IPS-NIHi7 (cell line): Measurements from ENCODE around the gene PHACTR1.

Source experiments
- DNase-seq: peaks from one replicate; pipeline ENCODE4 v3.0.0; 2012; ENCODE audit warnings: mixed read lengths; ENCODE audit errors: extremely low spot score

The PHACTR1 gene

DNA sequence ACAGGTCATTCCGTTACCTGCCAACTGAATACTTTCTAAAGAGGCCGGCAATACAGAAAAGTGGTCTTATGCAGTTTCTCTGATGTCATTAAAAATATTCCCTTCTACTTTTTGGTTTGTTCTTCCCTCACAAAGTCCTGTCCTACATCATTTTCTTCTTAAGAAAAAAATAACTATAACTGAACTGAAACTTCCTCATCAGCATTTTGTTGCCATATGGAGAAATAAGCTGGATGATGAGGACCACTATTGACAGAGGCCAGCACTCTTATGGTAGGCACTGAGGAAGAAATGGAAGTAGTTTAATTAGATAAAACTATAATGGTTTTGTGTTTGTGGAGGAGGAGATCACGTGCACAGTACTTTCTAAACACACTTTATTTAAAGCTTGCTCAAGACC lies 274.9 kb downstream of the PHACTR1 start:
- no peak for DNase-seq

DNA sequence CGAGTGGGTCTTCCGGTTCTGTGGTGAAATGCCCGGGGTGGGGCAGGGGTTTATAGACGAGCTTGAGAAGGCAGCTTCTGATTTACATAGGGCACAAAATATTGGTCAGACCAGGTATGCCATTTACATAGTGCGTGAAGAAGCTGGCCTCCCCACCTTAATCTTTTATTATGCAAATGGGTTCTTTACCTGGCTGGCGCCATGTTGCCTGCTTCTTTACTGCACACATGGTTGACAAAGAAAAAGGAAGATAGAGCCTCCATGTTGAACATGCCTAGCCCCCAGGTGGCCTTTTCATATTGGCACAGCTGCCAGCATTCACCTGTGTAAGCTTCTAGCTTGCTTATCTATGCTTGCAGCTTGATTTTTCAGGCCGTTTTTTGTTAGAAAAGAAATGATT lies 276.2 kb downstream of the PHACTR1 start:
- no peak for DNase-seq

DNA sequence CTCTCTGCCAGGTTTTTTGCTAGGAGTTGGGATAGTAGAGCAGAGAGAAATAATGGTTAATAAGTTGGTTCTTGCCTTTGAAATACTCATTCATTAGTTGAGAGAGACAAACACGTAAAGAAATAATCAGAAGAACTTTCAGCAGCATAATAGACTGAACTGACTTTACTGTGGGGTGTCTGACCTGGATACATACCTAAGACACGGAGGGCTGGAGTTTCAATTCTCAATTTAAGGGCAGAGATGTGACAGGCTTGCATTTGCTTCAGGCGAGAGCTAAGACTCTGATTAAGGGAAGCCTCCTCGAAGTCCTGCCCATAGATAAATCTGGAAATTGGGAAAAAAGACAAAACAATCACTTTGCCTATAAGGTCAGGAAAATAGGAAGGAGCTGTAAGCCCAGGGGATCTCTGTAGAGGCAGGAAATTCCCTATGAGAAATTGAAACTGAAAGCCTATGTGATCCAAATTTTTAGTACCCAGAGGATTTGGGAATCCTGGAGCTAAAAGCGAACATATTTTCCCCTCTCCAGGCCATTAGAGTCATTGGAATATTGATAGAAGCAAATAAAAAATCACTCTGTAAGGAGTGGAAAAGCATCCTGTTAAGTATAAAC lies 276.8 kb downstream of the PHACTR1 start:
- no peak for DNase-seq

DNA sequence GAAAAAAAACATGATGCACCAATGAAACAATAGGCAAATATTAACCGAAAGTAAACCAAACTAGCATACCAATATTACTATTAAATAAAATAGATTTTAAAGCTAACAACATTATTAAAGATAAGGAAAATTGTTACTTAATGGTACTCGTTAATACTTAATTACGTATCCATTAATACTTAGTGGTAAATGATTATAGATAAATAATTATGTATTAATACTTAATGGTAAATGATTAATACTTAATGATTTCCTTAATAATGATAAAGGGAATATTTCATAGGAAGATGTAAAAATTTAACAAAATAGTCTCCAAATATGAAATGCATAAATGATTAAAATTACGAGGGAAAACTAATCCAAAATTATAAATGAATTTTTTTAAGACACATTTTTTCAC lies 278.9 kb downstream of the PHACTR1 start:
- no peak for DNase-seq

DNA sequence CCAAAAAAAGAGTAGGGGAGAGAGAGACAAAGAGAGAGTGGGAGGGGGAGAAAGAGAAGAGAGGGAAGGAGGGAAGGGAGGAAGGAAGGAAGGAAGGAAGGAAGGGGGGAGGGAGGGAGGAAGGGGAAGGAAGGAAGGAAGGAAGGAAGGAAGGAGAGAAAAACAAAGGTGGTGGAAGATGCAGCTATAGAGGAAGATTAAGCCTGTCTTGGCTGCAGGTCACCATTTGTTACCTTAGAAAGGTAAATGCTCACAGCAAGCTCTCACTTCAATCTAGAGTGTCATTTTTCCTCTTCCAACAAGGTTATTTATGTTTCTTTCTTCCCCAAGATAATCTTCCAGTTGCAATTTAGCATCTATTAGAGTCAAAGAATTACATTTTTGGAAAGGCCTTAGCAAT lies 284.0 kb downstream of the PHACTR1 start:
- no peak for DNase-seq

DNA sequence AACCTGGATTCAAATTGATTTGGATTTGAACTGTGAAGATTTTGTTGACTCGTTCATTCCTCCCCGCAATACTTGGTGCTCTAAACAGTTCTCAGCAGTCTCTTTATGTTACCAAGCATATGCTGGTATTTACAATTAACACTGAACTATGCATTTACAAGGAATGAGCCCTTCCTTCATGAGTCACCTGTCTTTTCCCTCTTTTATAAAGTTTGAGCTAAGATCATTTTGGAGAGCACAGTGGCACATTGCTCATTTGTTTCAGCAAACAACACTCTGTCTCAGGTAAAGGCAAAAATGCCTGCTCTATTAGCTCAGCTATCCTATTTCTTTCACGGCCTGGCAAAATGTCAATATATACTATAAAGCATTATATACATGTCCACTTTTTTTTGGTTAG lies 285.4 kb downstream of the PHACTR1 start:
- no peak for DNase-seq

DNA sequence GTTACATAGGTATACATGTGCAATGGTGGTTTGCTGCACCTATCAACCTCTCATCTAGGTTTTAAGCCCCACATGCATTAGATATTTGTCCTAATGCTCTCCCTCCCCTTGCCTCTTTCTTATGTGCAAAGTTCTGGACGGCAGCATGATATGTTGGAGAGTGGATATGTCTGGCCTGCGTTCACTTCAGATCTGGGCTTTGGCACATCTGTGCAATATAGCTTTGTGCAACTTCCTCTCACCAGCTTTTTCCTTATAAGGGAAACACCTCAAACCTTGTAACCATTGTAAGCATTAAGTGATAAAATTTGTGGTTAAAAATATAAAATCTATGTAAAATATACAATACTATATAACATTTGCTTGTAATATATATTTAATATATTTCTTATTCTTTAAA lies 288.0 kb downstream of the PHACTR1 start:
- no peak for DNase-seq

DNA sequence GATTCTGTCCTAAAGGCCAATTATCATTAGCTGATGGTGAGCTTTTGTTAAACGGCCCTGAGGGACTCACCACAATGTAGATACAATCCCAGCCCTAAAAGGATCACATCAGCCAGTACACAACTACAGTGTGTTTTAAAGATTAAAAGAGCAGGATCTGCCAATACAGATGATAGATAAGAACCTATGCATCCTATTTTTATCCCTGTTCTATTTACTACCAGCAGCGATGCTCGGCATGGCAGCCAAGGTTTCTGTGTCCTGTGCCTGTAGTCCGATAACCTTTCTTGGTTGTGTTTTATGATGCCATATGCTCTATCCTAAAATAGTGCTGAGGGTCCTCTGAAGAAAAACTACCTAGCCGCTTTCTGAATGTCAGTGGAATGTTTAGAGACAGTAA lies 289.4 kb downstream of the PHACTR1 start:
- no peak for DNase-seq

DNA sequence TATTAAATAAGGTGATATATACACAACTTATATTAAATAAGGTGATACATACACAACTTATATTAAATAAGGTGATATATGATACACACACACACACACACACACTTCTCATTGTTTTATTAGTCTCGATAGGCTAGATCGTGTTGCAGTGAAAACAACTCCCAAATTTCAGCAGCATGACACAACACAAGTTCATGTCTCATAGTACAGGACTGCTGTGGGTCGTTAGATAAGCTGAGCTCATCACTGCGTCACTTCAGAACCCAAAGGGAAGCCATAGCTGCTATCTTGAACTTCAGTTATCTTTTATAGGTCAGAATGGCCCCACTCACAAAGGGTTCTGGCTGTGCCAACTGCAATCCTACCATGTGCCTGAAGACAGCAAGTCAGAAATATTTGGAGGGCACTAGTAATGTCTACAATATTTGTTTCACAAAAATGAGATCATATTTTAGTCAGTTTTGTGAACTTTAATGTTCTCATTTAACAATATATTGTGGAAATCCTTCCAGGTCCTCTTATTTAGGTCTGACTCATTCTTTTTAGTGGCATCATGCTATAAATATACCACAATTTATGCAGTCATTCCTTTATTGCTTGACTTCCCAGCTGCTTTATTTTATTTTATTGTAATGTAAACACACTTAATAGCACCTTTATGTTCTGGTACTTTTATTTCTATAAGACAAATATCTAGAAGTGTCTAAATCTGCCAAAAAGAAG lies 290.2 kb downstream of the PHACTR1 start:
- no peak for DNase-seq

DNA sequence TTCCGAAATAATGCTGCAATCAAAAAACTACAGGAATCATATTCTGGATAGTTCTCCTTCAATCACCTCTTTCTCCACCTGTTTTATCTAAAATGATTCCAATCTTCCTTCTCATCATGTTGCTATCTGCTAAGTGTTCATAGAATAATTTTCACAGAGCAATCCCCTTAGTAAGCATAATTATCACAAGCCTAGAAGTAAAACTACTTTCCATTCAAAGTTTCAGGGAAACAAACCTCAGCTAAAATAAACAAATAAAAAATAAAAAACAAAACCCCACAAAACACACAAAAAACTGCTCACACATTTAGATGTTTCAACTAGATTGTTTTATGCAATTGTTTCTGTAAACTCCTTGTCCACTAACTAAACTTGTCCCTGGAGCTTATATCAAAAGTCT lies 291.2 kb downstream of the PHACTR1 start:
- no peak for DNase-seq

DNA sequence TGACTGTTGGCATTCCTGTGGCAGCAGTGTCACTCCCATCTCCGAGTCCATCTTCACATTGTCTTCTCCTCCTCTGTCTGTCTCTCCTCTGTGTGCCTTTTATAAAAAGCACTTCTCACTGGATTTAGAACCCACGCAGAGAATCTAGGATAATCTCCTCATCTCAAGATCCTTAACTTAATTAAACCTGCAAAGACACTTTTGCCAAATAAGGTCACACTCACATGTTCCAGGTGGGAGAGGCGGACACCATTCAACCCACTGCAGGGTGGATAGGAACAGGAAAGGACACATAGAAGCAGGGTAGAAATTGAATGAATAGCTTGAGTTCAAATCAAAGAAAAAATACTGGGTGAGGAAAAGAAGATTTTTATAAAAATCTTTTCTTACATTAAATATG lies 292.5 kb downstream of the PHACTR1 start:
- no peak for DNase-seq

DNA sequence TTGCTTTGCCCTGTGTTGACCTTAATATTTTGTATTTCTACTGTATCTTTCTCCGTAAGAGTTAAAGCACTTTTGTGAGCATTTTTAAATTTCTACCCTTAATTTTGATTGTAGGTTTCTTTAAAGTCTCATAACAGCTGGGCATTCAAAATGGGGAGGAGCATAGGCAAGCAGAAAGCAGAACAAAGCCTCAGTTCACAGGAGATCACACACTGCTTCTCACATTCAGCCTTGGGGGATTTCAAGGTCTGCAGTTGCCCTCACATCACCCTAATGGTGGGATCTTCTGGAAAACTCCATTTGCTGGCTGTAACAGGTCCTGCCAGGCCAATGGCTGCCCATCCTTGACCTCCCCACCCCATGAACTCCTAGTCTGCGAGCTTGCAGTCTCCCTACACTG lies 292.9 kb downstream of the PHACTR1 start:
- no peak for DNase-seq

DNA sequence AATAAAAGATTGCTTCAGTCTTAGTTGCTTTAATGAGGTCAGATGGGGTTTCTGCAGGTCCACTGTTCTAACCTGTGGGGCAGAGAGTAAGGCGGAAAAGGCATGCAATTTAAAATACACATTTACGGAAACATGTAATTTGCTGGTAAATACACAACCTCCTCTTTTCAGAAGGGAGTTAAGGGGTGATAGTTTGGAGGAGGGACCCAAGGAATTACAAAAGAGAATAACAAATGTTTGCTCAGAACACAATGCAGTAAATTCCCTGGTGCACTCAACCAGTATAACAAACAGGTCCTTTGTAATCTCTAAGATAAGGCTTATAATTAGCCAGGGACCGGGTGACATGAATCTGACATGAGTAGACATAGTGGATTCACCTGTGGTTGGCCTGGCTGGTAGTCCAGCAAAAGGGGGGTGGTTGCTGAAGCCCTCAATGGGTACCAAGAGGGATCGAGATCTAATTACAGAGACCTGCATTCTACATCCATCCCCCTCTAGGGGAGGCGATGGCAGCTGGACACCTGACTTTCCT lies 295.1 kb downstream of the PHACTR1 start:
- no peak for DNase-seq

DNA sequence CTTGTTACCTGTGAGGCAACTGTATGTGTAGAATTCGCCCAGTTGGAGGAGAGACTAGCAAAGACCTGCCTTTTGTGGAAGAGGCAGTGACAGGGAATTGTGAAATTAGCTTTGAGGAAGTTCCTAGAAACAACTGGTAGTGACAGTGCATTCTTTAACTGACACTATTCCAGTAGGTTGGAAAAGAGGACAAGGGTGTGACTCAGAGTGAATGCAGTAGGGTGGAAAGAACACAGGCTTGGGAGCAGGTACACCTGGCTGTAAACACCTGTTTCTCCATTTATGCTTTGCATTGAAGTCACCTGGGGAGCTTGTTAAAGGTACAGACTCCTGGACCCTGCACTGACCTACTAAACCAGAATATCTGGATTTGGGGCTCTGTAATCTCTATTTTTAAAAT lies 295.7 kb downstream of the PHACTR1 start:
- no peak for DNase-seq

DNA sequence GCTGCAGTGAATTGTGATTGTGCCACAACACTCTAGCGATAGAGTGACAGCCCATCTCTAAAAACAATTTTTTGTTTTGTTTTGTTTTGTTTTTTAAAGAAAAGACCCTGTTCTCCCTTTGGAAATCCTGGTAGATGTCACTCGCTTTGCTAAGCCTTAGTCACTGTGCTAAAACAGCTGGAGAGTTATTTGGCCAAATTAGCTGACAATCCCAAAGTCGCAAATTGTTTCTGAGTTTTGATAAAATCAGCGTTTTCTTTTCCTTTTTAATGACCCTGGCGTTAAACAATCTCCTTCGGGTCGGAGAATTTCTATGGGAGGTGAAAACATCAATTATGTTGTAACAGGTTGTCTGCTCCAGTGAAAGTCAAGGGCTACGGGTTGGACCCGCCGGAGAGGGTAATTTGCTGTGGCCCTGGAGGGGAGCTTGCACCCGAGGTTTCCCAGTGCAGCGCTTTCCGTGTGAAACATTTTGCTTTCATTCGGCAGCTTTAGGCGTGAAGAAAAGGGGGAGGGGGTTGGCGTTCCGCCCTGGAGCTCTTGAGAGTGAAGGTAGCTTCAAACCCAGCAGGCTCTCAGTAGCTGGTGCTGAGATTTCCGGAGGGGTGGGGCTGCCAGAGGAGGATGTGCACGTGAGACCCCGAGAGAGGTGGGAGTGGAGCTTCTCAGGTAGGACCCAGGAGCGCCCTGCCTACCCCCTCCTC lies 296.6 kb downstream of the PHACTR1 start:
- peak; percentile 83 for DNase-seq

DNA sequence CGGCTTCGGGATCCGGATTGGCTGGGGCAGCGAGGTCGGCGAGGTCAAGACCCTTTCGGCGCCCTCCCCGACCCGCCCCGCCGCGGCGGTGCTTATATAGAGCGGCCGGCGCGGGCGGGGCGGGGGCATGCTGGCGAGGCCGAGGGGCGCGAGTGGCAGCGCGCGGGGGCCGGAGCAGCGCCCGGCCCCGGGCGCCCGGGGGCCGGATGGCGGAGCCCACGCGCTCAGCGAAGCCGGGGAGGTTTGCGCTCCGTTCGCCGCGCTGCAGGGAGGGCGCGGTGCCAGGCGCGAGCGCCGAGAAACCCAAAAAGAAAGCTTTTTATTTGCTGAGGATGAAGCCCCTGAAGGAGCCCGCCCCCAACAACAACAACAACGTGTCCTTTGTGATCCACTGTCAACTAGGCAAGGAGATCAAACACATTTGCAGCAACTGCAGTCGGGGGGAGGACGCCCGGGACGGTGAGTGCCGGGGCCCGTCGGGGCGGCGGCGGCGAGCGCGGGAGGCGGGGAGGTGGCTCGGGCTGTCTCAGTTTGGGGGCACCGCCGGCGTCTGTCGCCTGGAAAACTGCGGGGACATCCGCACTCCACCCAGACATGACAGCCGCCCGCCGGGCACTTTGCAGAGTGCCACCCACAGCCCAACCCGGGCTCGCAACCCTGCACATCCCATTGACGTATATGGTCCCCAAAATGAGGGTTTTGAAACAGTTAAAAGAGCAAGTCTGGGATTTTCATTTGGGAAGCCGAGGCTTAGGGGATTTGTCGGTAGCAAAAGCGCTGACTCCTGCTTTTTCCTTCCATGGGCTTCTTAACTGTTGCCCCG lies 297.3 kb downstream of the PHACTR1 start:
- DNase-seq: peak; percentile 43

DNA sequence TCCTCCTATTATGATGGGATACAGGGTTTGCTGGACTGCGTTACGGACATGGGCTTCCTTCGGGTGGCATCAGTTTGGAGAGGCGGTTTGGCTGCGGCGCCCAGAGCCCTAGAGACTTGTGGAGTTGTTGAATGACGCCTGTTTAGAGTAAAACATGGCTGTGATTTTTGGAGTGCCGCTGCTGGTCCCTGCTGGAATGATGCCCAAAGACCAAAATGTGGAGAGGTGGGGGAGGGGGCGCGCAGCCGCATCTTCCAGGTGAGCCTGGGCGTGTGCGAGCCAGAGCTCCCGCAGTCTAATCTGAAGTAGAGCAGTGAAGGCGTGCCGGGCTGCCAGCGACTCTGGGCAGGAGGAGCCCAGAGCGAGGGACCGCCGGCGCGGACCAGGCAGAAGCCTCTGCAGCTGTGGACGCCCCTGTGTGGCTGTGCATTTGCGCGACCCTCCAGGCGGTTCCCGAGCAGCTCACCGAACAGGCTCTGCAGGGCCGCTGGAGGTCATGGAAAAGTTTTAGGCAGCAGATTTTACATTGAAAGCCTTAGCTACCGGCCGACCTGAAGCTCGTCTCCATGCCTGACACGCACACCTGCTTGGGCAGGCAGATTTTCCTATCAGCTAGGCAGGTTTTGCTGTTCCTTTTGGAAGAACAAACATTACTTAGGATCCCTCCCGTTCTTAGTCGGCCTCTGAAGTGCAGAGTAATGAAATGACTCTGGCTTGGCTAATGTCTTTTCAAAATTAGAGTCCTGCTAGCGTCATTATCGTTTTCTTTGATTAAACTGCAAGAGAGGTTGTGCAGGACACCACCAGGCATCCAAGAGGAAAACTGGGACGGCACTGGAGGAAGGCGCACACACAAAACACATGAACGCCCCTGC lies 298.2 kb downstream of the PHACTR1 start:
- DNase-seq: peak; percentile 43

DNA sequence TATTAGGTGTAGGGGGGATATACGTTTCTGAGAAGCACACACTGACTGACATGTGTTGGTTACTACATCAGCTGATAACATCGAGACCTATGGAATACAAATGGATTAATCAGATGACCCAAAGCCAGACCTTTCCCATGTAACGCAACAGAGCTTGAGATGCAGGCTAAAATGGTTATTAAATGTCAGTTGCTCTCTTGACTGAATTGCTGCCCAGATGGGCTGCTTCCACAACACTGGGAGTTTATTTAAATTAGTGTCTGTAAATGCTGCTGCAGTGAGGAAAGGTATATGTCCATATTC lies 298.8 kb downstream of the PHACTR1 start:
- no peak for DNase-seq

DNA sequence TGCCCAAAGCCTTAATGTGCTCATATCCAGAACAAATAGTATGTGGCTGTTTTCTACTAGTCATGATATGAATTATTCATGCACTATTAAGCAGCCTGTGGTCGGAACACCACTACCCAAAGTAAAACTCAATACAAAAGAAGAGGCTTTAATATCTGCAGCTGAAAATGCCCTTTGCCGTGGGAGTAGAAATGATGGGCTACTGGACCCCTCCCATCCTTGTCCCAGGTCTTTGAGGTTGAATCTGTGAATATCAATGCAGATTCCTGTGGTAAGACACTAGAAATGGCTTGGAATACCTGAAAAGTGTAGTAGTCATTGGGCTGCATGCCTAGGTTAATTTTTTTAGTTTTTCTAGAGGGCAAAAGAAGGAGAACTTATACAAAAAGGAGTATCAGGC lies 308.0 kb downstream of the PHACTR1 start:
- DNase-seq: no peak

DNA sequence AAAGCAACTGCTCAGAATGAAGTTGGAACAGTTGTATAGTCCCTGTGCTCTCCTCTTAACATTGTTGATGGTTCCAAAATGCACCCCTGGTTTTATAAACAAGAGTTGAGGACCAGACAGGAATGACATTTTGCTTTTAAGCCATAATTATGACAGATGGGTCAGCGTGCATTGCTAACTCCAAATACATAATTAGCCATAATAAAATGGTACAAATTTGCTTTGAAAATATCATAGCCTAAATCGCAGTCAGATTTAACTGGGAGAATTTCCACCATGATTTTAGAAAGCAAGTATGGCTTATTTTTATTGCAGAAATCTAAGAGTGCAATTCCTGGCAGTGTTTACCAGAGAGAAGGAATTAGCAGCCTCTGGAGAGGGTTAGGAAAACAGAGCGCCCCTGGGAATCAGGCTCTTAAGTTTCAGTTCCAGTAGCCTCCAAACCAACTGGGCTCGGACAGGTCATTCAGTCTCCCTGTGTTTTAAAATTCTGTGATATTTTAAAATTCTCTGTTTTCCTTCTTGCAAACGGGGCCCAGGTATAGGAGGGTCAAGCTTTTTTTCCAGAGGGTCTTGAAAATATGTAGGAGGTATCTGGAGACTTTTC lies 309.4 kb downstream of the PHACTR1 start:
- DNase-seq: no peak

DNA sequence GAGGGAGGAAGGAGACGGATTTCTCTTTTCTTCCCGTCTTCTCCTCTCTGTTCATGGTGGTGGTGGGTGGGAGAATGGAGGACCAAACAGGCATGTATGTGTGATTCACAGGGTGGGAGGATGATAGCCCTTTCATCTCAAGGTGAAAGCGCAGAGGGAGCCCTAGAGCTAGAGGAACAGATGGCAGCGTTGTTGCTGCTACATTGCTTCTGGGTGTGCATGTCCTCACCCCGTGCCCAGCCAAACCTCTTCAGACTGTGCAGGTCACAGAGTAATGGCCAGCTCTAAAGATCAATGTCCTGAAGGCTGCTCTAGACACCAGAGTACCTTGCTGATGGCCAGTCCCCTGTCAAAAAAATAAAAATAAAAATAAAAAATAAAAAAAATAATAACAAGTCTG lies 310.0 kb downstream of the PHACTR1 start:
- DNase-seq: peak; percentile 26
